CD4-positive, alpha-beta T cell treated with Interleukin-12 subunit alpha and Interleukin-12 subunit beta, for 1 hour (primary cell): ENCODE results near the gene PLEKHH1.

ENCODE experiments used
- DNase-seq: peaks from one replicate; pipeline ENCODE4 v3.0.0-alpha.2; 2020

The PLEKHH1 gene

GRCh38 chr14:67510836-67511235 is 22.3 kb upstream of the PLEKHH1 start:
- DNase-seq = no peak

GRCh38 chr14:67512463-67513310 is 20.4 kb upstream of the PLEKHH1 start:
- DNase-seq = no peak

- DNase-seq = no peak
Measured at GRCh38 chr14:67513631-67514108, 19.4 kb upstream of the PLEKHH1 start.

- no peak for DNase-seq
Measured at GRCh38 chr14:67514203-67514607, 18.9 kb upstream of the PLEKHH1 start.

- peak; percentile 56 for DNase-seq
Measured at GRCh38 chr14:67514650-67515385, 18.3 kb upstream of the PLEKHH1 start.

- no peak for DNase-seq
Measured at GRCh38 chr14:67515386-67516079, 17.6 kb upstream of the PLEKHH1 start.

- no peak for DNase-seq
Measured at GRCh38 chr14:67516676-67517075, 16.4 kb upstream of the PLEKHH1 start.

- DNase-seq = no peak
Measured at GRCh38 chr14:67517083-67517482, 16.0 kb upstream of the PLEKHH1 start.

GRCh38 chr14:67519406-67519805 is 13.7 kb upstream of the PLEKHH1 start:
- DNase-seq = no peak

- DNase-seq = no peak
Measured at GRCh38 chr14:67520482-67520881, 12.6 kb upstream of the PLEKHH1 start.

- no peak for DNase-seq
Measured at GRCh38 chr14:67522270-67522669, 10.8 kb upstream of the PLEKHH1 start.

GRCh38 chr14:67523764-67524633 is 9.1 kb upstream of the PLEKHH1 start:
- DNase-seq = no peak

- DNase-seq = no peak
Measured at GRCh38 chr14:67524634-67524963, 8.5 kb upstream of the PLEKHH1 start.

- DNase-seq = no peak
Measured at GRCh38 chr14:67525389-67525788, 7.7 kb upstream of the PLEKHH1 start.

- no peak for DNase-seq
Measured at GRCh38 chr14:67526181-67526580, 6.9 kb upstream of the PLEKHH1 start.

- peak; percentile 54 for DNase-seq
Measured at GRCh38 chr14:67526676-67527459, 6.2 kb upstream of the PLEKHH1 start.

GRCh38 chr14:67527756-67528155 is 5.3 kb upstream of the PLEKHH1 start:
- no peak for DNase-seq

GRCh38 chr14:67528276-67528675 is 4.8 kb upstream of the PLEKHH1 start:
- DNase-seq = no peak

- DNase-seq = no peak
Measured at GRCh38 chr14:67529947-67530935, 2.8 kb upstream of the PLEKHH1 start.

GRCh38 chr14:67532606-67532997 is 488 bp upstream of the PLEKHH1 start:
- no peak for DNase-seq

- DNase-seq = no peak
Measured at GRCh38 chr14:67533754-67534085, 630 bp downstream of the PLEKHH1 start.
